ENCODE results near the gene VOPP1.

GRCh38 chr7:55498142-55498541, 74.2 kb downstream of the VOPP1 start:
- TF ChIP-seq E2F4 (IDR thresholded peaks at IDR 0.05; ENCODE audit: low read depth, low read length) (no peak), CTCF (IDR thresholded peaks at IDR 0.05 in 2 of 3, conservative IDR thresholded peaks at IDR 0.05 in 1 of 3; ENCODE audit: control insufficient read depth in 2 of 3, extremely low read depth in 1 of 3, insufficient read depth in 1 of 3, low read depth in 3 of 3, low read length in 3 of 3) (no peak), EP300 (IDR thresholded peaks at IDR 0.05; ENCODE audit: borderline replicate concordance in 1 of 2, control insufficient read depth in 1 of 2, low read depth in 2 of 2, low read length in 2 of 2) (no peak), NBN (IDR thresholded peaks at IDR 0.05) (no peak), HDAC2 (IDR thresholded peaks at IDR 0.05) (no peak), IRF3 (IDR thresholded peaks at IDR 0.05) (no peak), TAF1 (IDR thresholded peaks at IDR 0.05; ENCODE audit: borderline replicate concordance, low read depth, low read length) (no peak)
